Erythroblast (primary cell): ENCODE measurements around the gene CLEC2A.

ENCODE experiments used
- GATA1 ChIP-seq: IDR thresholded peaks from 2 replicates; pipeline ENCODE4 v1.6.1; 2011; ENCODE audit warnings: low read depth, mild to moderate bottlenecking, control low read depth, low read length, moderate library complexity
- POLR2A ChIP-seq: IDR thresholded peaks from 2 replicates; pipeline ENCODE4 v1.6.1; 2011; ENCODE audit warnings: mild to moderate bottlenecking, low read length

GRCh38 chr12:9940375-9940774 lies 8.2 kb upstream of the CLEC2A start:
- TF ChIP-seq POLR2A (no peak), GATA1 (no peak)
